Measurements from ENCODE around the gene CACNA1D. TPM values are rescaled to one million over a fixed set of nuclear protein-coding genes. Genes with fewer than 3 reads are reported as not detected.
A peak's percentile ranks its signal among the peaks of the same experiment; 100 is the strongest.

The CACNA1D gene
- total and polyA plus RNA-seq, 2 experiments from 2014 or later = 5.2 to 27.8 TPM

- Histone ChIP-seq H4K20me1 (ENCODE audit: insufficient read depth, poor library complexity, severe bottlenecking) (no peaks in the 10 kb centered on the region), H3K4me3 (peak within 1 kb of the TSS; percentile 45), H3K9me3 (ENCODE audit: low read depth) (no peaks in the 10 kb centered on the region), H3K27me3 (no peaks in the 10 kb centered on the region), H3K36me3 (replicated peaks; ENCODE audit: insufficient read depth, low read depth) (no peaks in the 10 kb centered on the region), H2AFZ (peak within 1 kb of the TSS; percentile 67), H3K9me2 (replicated peaks; ENCODE audit: insufficient read depth) (no peaks in the 10 kb centered on the region), H3K4me2 (peak within 1 kb of the TSS; percentile 92), H3K4me1 (ENCODE audit: insufficient read depth) (peaks cover 37% of the 10 kb centered on the region), H3K27ac (peak within 1 kb of the TSS; percentile 96), H3K79me2 (peaks cover 8% of the 10 kb centered on the region)
- DNase-seq (ENCODE audit: low spot score) = peak; percentile 87
- WGBS (ENCODE audit: low lambda C conversion rate, missing lambda C conversion rate) = 5% methylated on average over 74 of the region's 91 CpGs
- TF ChIP-seq EZH2 (IDR thresholded peaks at IDR 0.05; ENCODE audit: borderline replicate concordance) = no peak
These were observed 351.9 kb downstream of the CACNA1D start, which contains the start of the genes CHDH and IL17RB for GRCh38 chr3:53846134-53846850. CHDH (minus strand) TSS chr3:53846419; CDS start chr3:53824008, 22,411 bp downstream. IL17RB (plus strand) TSS chr3:53846568; CDS start chr3:53846589, 21 bp downstream.

- WGBS (ENCODE audit: low lambda C conversion rate, missing lambda C conversion rate) = 78% methylated on average over 10 of the region's 10 CpGs
- H3K79me2 ChIP-seq = peaks cover 3% of the 10 kb centered on the region
- H3K4me1 ChIP-seq (ENCODE audit: insufficient read depth) = peaks cover 32% of the 10 kb centered on the region
- no peaks in the 10 kb centered on the region for H3K27me3 ChIP-seq
- H3K9me2 ChIP-seq (replicated peaks; ENCODE audit: insufficient read depth) = no peaks in the 10 kb centered on the region
- no peaks in the 10 kb centered on the region for H4K20me1 ChIP-seq (ENCODE audit: insufficient read depth, poor library complexity, severe bottlenecking)
- no peak overlapping the region for H3K27ac ChIP-seq
- peak overlapping the region; percentile 92 for H3K4me2 ChIP-seq
- H2AFZ ChIP-seq = peak overlapping the region; percentile 67
- DNase-seq (ENCODE audit: low spot score) = no peak
- H3K36me3 ChIP-seq (replicated peaks; ENCODE audit: insufficient read depth, low read depth) = no peaks in the 10 kb centered on the region
- no peaks in the 10 kb centered on the region for H3K9me3 ChIP-seq (ENCODE audit: low read depth)
- no peak for TF ChIP-seq EZH2 (IDR thresholded peaks at IDR 0.05; ENCODE audit: borderline replicate concordance)
- no peak for TF ChIP-seq CTCF (IDR thresholded peaks at IDR 0.05; ENCODE audit: poor library complexity)
- no peak for TF ChIP-seq EZH2phosphoT487 (IDR thresholded peaks at IDR 0.05; ENCODE audit: low read depth, severe bottlenecking, unreplicated experiment)
- H3K4me3 ChIP-seq = peak overlapping the region; percentile 45
These were observed 352.4 kb downstream of the CACNA1D start for GRCh38 chr3:53846851-53847155.

GRCh38 chr3:53849916-53850315 is 355.5 kb downstream of the CACNA1D start:
- 98% methylated on average over 7 of the region's 7 CpGs for WGBS (ENCODE audit: low lambda C conversion rate, missing lambda C conversion rate)

More at GRCh38 chr3:53849916-53850315, 355.5 kb downstream of the CACNA1D start:
- Histone ChIP-seq H3K4me2 (no peak overlapping the region), H3K9me3 (ENCODE audit: low read depth) (no peaks in the 10 kb centered on the region), H4K20me1 (ENCODE audit: insufficient read depth, poor library complexity, severe bottlenecking) (no peaks in the 10 kb centered on the region), H3K4me1 (ENCODE audit: insufficient read depth) (peaks cover 9% of the 10 kb centered on the region), H3K9me2 (replicated peaks; ENCODE audit: insufficient read depth) (no peaks in the 10 kb centered on the region), H3K36me3 (replicated peaks; ENCODE audit: insufficient read depth, low read depth) (no peaks in the 10 kb centered on the region), H3K27ac (no peak overlapping the region), H2AFZ (no peak overlapping the region), H3K27me3 (no peaks in the 10 kb centered on the region), H3K4me3 (no peak overlapping the region), H3K79me2 (peaks cover 3% of the 10 kb centered on the region)
- TF ChIP-seq EZH2 (IDR thresholded peaks at IDR 0.05; ENCODE audit: borderline replicate concordance) (no peak), EZH2phosphoT487 (IDR thresholded peaks at IDR 0.05; ENCODE audit: low read depth, severe bottlenecking, unreplicated experiment) (no peak), CTCF (IDR thresholded peaks at IDR 0.05; ENCODE audit: poor library complexity) (no peak)
- DNase-seq (ENCODE audit: low spot score) = no peak
